Esophagus squamous epithelium (tissue), 5 donors: ENCODE results near the gene ZMIZ2. TPM values are rescaled to one million over a fixed set of nuclear protein-coding genes. Genes with fewer than 3 reads are reported as not detected.
"Not testable (repeated sequence)": the region's sequence is repeated elsewhere in the genome, so short reads cannot be mapped to it uniquely, and the experiment has no call there.

ENCODE experiments used
- DNase-seq: peaks from one replicate; lab custom pipeline; 2025; lab: John Stamatoyannopoulos, UW
- H3K27ac ChIP-seq, 4 donors: fragments of 200-600 bp; sonication (generic); one replicate each; pipeline ENCODE4 v1.5.1; 2016 to 2019; ENCODE audit warnings: mild to moderate bottlenecking in 1 of 4
- H3K27me3 ChIP-seq, 4 donors: fragments of 200-600 bp; sonication (generic); 1 replicate in 3 of 4; 2 replicates in 1 of 4; pipeline versions ENCODE4 v1.5.1 to v1.6.0; 2017 to 2021; ENCODE audit warnings: antibody characterized with exemption in 1 of 4
- H3K36me3 ChIP-seq, 3 donors: fragments of 200-600 bp; sonication (generic); one replicate each; pipeline ENCODE4 v1.5.1; 2016 to 2019
- H3K4me1 ChIP-seq, 3 donors: fragments of 200-600 bp; sonication (generic); one replicate each; pipeline ENCODE4 v1.5.1; 2017 to 2019
- H3K4me3 ChIP-seq, 4 donors: fragments of 200-600 bp; sonication (generic); 1 replicate in 3 of 4; 2 replicates in 1 of 4; pipeline ENCODE4 v1.5.1; 2016 to 2019; ENCODE audit warnings: mild to moderate bottlenecking in 2 of 4, moderate library complexity in 1 of 4
- H3K9me3 ChIP-seq, 3 donors: fragments of 200-600 bp; sonication (generic); one replicate each; pipeline ENCODE4 v1.5.1; 2016 to 2019
- POLR2A ChIP-seq, 4 donors: fragments of 450-650 bp; IDR thresholded peaks; one replicate each; pipeline ENCODE4 v1.6.1; 2017; ENCODE audit warnings: antibody characterized with exemption in 4 of 4, mild to moderate bottlenecking in 4 of 4, moderate library complexity in 3 of 4
- WGBS, 2 donors: methylation state at CpG; one replicate each; pipeline ENCODE4 v1.1.5; 2018; 5-methylcytosine and 5-hydroxymethylcytosine counted together
- intact Hi-C: fragments of 100-400 bp; cut with DNase I; formaldehyde crosslinking; loops from one replicate; pipeline ENCODE4 v1.15.0; 2022
- total RNA-seq, 4 donors: library from RNA; depleted of rRNA; stranded (reverse); fragments of >200 nt; gene quantifications; one replicate each; pipeline ENCODE4 v1.1.0, GENCODE V29; 2016
- TF ChIP-seq, protein P1 (sequence below), 6 experiments: fragments of 450-650 bp in 4 of 6; fragments of 200-600 bp in 2 of 6; sonication (generic) in 2 of 6; IDR thresholded peaks; one replicate each; pipeline ENCODE4 v1.5.1; 2016 to 2019; ENCODE audit warnings: antibody characterized with exemption in 6 of 6, mild to moderate bottlenecking in 4 of 6, moderate library complexity in 4 of 6
- donor health status: DM: yes; HTN: yes; CAD: no.

Gene ZMIZ2
- total RNA-seq, 4 donors from 2014 or later = 6.9 to 25.4 (median 18.3) TPM

DNA sequence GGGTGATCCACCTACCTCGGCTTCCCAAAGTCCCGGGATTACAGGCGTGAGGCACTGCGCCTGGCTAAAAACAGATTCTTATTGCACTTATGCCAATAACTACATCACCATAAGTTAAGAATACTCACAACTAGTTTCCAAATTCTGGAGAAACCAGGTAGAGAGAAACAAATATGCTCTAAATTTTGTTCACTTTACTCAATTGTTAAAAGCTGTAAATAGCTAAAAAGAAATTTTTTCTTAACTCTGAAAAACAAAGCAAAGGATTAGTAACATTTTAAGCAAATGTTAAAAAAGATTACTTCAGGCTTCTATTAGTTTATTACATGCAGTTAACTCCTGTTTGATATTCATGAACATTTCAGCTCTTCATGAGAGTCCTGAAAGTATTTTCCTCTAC is 28.3 kb upstream of the ZMIZ2 start:
- no peak overlapping the region for H3K27ac ChIP-seq

GRCh38 chr7:44724276-44724675 is 24.4 kb upstream of the ZMIZ2 start:
- intact Hi-C loops = no loop called here
- H3K36me3 ChIP-seq = no peaks in the 10 kb centered on the region
- DNase-seq = no peak
- 50 to 85% methylated on average over 1 to 4 of the region's 4 CpGs for WGBS, 2 donors
- H3K9me3 ChIP-seq = no peaks in the 10 kb centered on the region
- no peak overlapping the region for H3K27ac ChIP-seq
- TF ChIP-seq POLR2A (IDR thresholded peaks at IDR 0.05) = no peak
- TF ChIP-seq, protein P1, sequence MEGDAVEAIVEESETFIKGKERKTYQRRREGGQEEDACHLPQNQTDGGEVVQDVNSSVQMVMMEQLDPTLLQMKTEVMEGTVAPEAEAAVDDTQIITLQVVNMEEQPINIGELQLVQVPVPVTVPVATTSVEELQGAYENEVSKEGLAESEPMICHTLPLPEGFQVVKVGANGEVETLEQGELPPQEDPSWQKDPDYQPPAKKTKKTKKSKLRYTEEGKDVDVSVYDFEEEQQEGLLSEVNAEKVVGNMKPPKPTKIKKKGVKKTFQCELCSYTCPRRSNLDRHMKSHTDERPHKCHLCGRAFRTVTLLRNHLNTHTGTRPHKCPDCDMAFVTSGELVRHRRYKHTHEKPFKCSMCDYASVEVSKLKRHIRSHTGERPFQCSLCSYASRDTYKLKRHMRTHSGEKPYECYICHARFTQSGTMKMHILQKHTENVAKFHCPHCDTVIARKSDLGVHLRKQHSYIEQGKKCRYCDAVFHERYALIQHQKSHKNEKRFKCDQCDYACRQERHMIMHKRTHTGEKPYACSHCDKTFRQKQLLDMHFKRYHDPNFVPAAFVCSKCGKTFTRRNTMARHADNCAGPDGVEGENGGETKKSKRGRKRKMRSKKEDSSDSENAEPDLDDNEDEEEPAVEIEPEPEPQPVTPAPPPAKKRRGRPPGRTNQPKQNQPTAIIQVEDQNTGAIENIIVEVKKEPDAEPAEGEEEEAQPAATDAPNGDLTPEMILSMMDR (IDR thresholded peaks at IDR 0.05) = no peak
- H3K4me1 ChIP-seq = no peaks in the 10 kb centered on the region
- no peak overlapping the region for H3K4me3 ChIP-seq
- H3K27me3 ChIP-seq = no peaks in the 10 kb centered on the region

More for the DNA sequence above, 28.3 kb upstream of the ZMIZ2 start:
- intact Hi-C loops = no loop called here
- DNase-seq = no peak
- Histone ChIP-seq H3K36me3 (no peaks in the 10 kb centered on the region), H3K27me3 (no peaks in the 10 kb centered on the region), H3K9me3 (no peaks in the 10 kb centered on the region), H3K4me3 (no peak overlapping the region), H3K4me1 (no peaks in the 10 kb centered on the region)
- WGBS, 2 donors = 88 to 92% methylated on average over 4 of the region's 4 CpGs
- TF ChIP-seq, protein P1 (IDR thresholded peaks at IDR 0.05) = no peak
- TF ChIP-seq POLR2A (IDR thresholded peaks at IDR 0.05) = no peak

GRCh38 chr7:44726250-44726649 is 22.4 kb upstream of the ZMIZ2 start:
- H3K4me1 ChIP-seq, DNase-seq, H3K4me3 ChIP-seq, intact Hi-C loops, H3K36me3 ChIP-seq, H3K27me3 ChIP-seq, H3K9me3 ChIP-seq, H3K27ac ChIP-seq: not testable (repeated sequence)
- WGBS, 2 donors = 60 to 61% methylated on average over 7 of the region's 7 CpGs

DNA sequence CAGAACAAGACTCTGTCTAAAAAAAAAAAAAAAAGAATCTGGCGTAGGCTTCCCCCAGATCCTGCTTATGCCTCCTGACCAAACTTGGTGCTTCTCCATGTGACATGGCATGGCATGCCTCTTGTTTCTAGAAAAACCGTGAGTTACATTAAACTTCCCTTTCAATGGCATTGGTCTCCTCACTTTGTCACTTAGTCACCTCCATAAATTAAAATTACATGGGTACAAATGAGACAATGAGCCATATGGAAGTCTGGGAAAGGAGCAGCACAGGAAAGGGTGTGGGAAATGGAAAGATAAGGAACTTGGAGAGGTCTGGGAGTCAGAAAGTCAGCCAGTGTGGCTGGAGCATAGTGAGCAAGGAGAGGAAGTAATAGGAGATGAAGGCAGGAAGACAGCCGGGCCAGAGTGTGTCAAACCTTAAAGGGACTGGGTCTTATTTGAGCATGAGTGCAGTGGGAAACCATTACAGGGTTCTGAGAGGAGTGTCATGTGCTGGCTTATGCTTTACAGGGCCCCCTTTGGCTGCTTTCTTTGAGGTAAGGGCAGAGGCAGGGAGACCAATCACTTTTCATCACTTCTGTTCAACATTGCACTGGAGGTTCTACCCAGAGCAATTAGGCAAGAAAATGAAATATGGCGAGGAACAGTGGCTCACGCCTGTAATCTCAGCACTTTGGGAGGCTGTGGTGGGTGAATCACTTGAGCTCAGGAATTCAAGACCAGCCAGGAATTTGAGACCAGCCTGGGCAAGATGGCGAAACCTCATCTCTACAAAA is 21.3 kb upstream of the ZMIZ2 start:
- TF ChIP-seq, protein P1 (IDR thresholded peaks at IDR 0.05) = no peak
- no peak for TF ChIP-seq POLR2A (IDR thresholded peaks at IDR 0.05)
- H3K4me3 ChIP-seq = no peak overlapping the region
- no peaks in the 10 kb centered on the region for H3K4me1 ChIP-seq
- H3K36me3 ChIP-seq = no peaks in the 10 kb centered on the region
- no peaks in the 10 kb centered on the region for H3K27me3 ChIP-seq
- intact Hi-C loops = no loop called here
- DNase-seq = no peak
- H3K9me3 ChIP-seq = no peaks in the 10 kb centered on the region
- 47 to 51% methylated on average over 6 of the region's 6 CpGs for WGBS, 2 donors
- H3K27ac ChIP-seq = no peak overlapping the region

- intact Hi-C loops = no loop called here
- no peak overlapping the region for H3K27ac ChIP-seq
- no peak for DNase-seq
- no peaks in the 10 kb centered on the region for H3K27me3 ChIP-seq
- no peaks in the 10 kb centered on the region for H3K4me1 ChIP-seq
- H3K4me3 ChIP-seq = no peak overlapping the region
- WGBS, 2 donors = 89 to 100% methylated on average over 1 of the region's 1 CpG
- TF ChIP-seq, protein P1 (IDR thresholded peaks at IDR 0.05) = no peak
- TF ChIP-seq POLR2A (IDR thresholded peaks at IDR 0.05) = no peak
- H3K36me3 ChIP-seq = no peaks in the 10 kb centered on the region
- no peaks in the 10 kb centered on the region for H3K9me3 ChIP-seq
Observed at GRCh38 chr7:44727937-44728262, 20.7 kb upstream of the ZMIZ2 start.
